Naive thymus-derived CD8-positive, alpha-beta T cell (primary cell): Measurements from ENCODE around the gene PKMYT1. TPM values are rescaled to one million over a fixed set of nuclear protein-coding genes. Genes with fewer than 3 reads are reported as not detected.

Experiments
- ATAC-seq, 2 donors: fragments of 150-1000 bp; cut with Tn5 transposase in 1 of 2; sonication (Bioruptor Pico), chemical (Tn5 transposase) in 1 of 2; 1 replicate in 1 of 2; 2 replicates in 1 of 2; pipeline ENCODE4 v1.10.0; 2021; ENCODE audit warnings: mild to moderate bottlenecking in 2 of 2, moderate library complexity in 2 of 2
- POLR2A ChIA-PET: fragments of 350-600 bp; sonication (Branson Sonifier 250); formaldehyde crosslinking; loops from one replicate; lab custom pipeline; 2021; ENCODE audit warnings: antibody characterized with exemption; lab: Charles Lee
- DNase-seq, 10 donors: peaks; one replicate each; pipeline versions ENCODE4 v3.0.0 to v3.0.0-alpha.2; 2020 to 2022
- H3K27ac Mint-ChIP-seq, 10 donors: one replicate each; pipeline ENCODE4 v1.8.0; 2020 to 2022; ENCODE audit warnings: mild to moderate bottlenecking in 10 of 10, mixed read lengths in 10 of 10, moderate library complexity in 4 of 10, inconsistent platforms in 1 of 10
- H3K27me3 Mint-ChIP-seq, 5 donors: one replicate each; pipeline ENCODE4 v1.8.0; 2021 to 2022; ENCODE audit warnings: mixed read lengths in 5 of 5
- H3K36me3 Mint-ChIP-seq, 3 donors: one replicate each; pipeline ENCODE4 v1.8.0; 2020 to 2022; ENCODE audit warnings: mixed read lengths in 3 of 3, mild to moderate bottlenecking in 2 of 3, inconsistent platforms in 1 of 3
- H3K4me1 Mint-ChIP-seq, 4 donors: one replicate each; pipeline ENCODE4 v1.8.0; 2021 to 2022; ENCODE audit warnings: mixed read lengths in 4 of 4
- H3K4me3 Mint-ChIP-seq, 10 donors: one replicate each; pipeline ENCODE4 v1.8.0; 2020 to 2022; ENCODE audit warnings: mild to moderate bottlenecking in 10 of 10, mixed read lengths in 10 of 10, moderate library complexity in 6 of 10, inconsistent platforms in 1 of 10
- H3K9me3 Mint-ChIP-seq, 9 donors: one replicate each; pipeline ENCODE4 v1.8.0; 2020 to 2022; ENCODE audit warnings: mixed read lengths in 9 of 9, mild to moderate bottlenecking in 3 of 9, inconsistent platforms in 1 of 9, moderate library complexity in 1 of 9
- polyA plus RNA-seq, 3 donors: library from polyadenylated mRNA; unstranded; fragments of 300-500 nt; fragmentation: Illumina TruSeq; gene quantifications; one replicate each; pipeline ENCODE4 v1.2.3, GENCODE V29; 2021
- total RNA-seq, 8 experiments: library from RNA in 2 of 8; stranded (reverse) in 2 of 8; gene quantifications; one replicate each; pipeline ENCODE4 v1.2.3 and lab custom pipeline; 2021 to 2026

Gene PKMYT1
- total RNA-seq (not detected), polyA plus RNA-seq (under 1 TPM in 1 of 3 donors, not detected in 2; 0.37 TPM), total RNA-seq (lab: John Stamatoyannopoulos, UW) (0 to 2.9 (median 0.33) reads per million in 6 experiments)

DNA sequence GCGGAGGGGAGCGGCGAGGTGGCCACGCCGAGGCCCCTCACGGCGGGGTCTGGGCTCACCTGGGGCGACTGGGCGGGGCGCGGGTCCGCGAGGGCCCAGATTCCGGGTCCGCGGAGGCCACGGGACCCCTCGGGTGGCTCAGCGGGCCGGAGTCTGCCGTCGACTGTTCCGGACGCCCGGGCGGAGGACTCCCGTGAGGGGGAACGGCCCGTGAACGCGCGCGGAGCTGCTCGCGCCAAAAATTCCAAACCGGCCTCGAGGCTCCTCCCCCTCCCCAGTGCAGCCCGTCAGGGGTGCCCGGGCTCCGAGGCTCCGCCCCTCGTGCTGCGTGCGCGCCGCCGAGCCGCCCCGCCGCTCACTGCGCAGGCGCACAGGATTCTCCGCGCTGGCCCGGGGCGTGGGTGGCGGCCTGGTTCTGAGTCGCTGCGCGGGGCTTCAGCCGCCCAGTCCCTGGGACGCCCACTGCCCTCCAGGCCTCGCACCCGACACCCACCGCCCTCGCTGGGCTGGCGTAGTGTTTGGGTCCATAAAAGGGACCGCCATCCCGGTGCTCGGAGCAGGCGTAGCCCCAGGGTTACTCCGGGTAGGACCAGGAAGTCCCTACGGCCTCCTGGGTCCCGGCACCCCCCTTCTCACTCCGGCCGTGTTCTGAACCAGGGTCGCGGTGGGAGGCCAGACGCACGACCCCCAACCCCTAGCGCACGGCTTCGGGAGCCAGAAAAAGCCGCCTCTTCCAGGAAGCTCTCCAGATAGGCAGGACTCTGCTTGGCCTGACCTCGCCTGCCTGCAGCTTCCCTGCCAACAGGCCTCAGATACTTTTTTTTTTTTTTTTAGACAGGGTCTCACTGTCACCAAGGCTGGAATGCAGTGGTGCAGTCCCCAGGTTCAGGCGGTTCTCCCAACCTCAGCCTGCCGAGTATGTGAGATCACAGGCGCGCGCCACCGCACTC is at the start of gene PKMYT1:
PKMYT1 (minus strand) TSS at position 220 of the 950 bp plus-strand sequence. CDS start 789 bp downstream, outside the sequence.
- Mint-ChIP-seq H3K4me1 (peaks cover 0 to 25% (median 15%) of the 10 kb centered on the region in 4 donors), H3K27ac (peak within 1 kb of the TSS; percentile 44 to 87 (median 82)), H3K36me3 (no peaks in the 10 kb centered on the region), H3K4me3 (peak within 1 kb of the TSS; percentile 61 to 87 (median 80)), H3K27me3 (peaks cover 0 to 7% (median 0%) of the 10 kb centered on the region in 5 donors), H3K9me3 (no peaks in the 10 kb centered on the region)
- DNase-seq (peak; percentile 89 to 99 (median 95)), ATAC-seq (peak; percentile 91 to 96)
- POLR2A ChIA-PET, result interaction anchor here (0.6 to 1.9 kb wide), 16 partner anchors 9 to 1004 kb away, joined by 3 to 14 read pairs (median 4); partner anchors contain the start of genes KREMEN2, PAQR4, SLX4 and ZNF213

GRCh38 chr16:3029491-3030221 is 49.4 kb upstream of the PKMYT1 start:
- peaks cover 24 to 60% (median 34%) of the 10 kb centered on the region in 5 donors for H3K27me3 Mint-ChIP-seq
- H3K27ac Mint-ChIP-seq, result peak overlapping the region in 3 of 10 donors; percentile 52 to 60 (median 52)
- POLR2A ChIA-PET, result interaction anchor here (1.0 to 15.2 kb wide), 11 partner anchors 8 to 129 kb away, joined by 3 to 170 read pairs (median 4); partner anchors contain the start of genes CLDN9, MMP25, TNFRSF12A and ZNF213
- no peaks in the 10 kb centered on the region for H3K9me3 Mint-ChIP-seq
- peak overlapping the region; percentile 31 to 83 (median 70) for H3K4me3 Mint-ChIP-seq
- peak in 1 of 10 donors; percentile 39 for DNase-seq
- H3K4me1 Mint-ChIP-seq, result peaks cover 11 to 31% (median 30%) of the 10 kb centered on the region in 4 donors
- peaks cover 0 to 16% (median 0%) of the 10 kb centered on the region in 3 donors for H3K36me3 Mint-ChIP-seq
- peak; percentile 30 to 32 for ATAC-seq

DNA sequence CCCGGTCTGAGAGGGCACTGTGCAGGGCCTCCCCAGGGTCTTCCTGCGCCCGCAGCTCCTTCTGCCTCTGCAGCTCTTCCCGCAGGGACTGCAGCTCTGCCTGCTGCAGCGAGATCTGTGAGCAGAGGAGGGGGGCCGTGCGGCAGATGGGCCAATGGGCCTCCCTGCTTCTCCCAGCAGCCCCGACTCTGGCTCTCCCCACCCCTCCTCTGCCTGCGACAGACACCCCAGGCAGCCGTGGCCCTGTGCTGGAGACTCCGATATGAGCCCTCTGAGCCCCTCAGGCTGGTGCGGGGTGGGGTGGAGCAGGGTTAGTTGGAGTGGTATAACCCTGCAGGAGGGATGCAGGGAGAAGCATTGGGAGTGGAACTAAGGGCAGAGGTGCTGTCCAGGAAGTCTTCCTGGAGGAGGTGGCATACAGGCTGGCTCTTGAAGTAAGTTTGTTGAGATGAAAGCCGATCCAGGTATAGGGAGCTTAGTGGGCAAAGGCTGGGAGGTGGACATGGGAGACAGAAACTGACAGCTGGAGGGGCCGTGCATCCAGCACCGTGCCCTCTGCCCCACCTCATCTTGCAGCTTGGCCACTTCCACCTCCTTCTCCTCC is 48.6 kb upstream of the PKMYT1 start:
- Mint-ChIP-seq H3K4me1 (peaks cover 15 to 36% (median 35%) of the 10 kb centered on the region in 4 donors), H3K27ac (no peak overlapping the region), H3K9me3 (no peaks in the 10 kb centered on the region), H3K27me3 (peaks cover 21 to 52% (median 29%) of the 10 kb centered on the region in 5 donors), H3K36me3 (peaks cover 0 to 18% (median 0%) of the 10 kb centered on the region in 3 donors), H3K4me3 (peak overlapping the region in 8 of 10 donors; percentile 24 to 83 (median 42))
- POLR2A ChIA-PET, result interaction anchor here (0.8 to 15.2 kb wide), 13 partner anchors 8 to 130 kb away, joined by 3 to 170 read pairs (median 5); partner anchors contain the start of genes CLDN9, MMP25, TNFRSF12A and ZNF213
- DNase-seq, result no peak
- ATAC-seq, result no peak

DNA sequence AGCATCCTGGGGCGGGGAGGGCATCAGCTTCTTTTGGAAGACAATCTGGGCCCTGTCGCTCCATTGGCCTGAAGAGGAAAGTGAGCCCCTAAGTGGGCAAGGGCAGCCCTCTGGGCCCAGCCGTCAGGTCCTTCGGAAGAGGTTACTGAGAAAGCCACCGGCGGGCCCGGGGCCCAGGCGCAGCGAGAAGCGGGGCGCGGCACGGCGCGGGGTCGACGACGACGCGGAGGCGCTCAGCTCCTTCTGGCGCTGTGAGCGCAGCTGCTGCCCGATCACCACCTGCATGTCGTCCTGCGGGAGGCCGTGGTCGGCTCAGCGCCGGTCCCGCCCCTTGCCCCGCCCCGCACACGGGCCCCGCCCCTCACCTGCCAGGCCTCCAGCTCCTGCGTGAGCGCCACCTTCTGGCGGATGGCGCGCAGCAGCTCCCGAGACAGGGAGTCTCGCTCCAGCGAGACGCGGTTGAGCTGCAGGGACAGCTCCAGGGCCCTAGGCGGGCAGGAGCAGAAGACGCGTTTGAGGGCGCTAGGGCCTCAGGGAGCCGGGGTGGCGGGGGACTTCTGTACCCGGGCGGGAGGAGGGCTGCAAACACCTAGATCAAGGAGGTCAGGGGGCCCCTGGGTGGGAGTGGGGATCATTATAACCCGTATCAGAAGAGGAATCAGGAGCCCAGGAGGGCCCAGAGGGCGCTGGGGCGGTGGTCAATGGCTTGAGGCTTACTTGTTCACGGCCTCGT is 47.9 kb upstream of the PKMYT1 start:
- Mint-ChIP-seq H3K9me3 (no peaks in the 10 kb centered on the region), H3K36me3 (peaks cover 0 to 18% (median 0%) of the 10 kb centered on the region in 3 donors), H3K27me3 (peaks cover 16 to 45% (median 22%) of the 10 kb centered on the region in 5 donors), H3K27ac (peak overlapping the region in 1 of 10 donors; percentile 38), H3K4me1 (peaks cover 14 to 42% (median 42%) of the 10 kb centered on the region in 4 donors), H3K4me3 (peak overlapping the region in 6 of 10 donors; percentile 36 to 75 (median 66))
- POLR2A ChIA-PET, result interaction anchor here (0.7 to 15.2 kb wide), 15 partner anchors 7 to 131 kb away, joined by 3 to 170 read pairs (median 6); partner anchors contain the start of genes CLDN9, MMP25, TNFRSF12A and ZNF213
- ATAC-seq (peak; percentile 31 to 44), DNase-seq (peak; percentile 68 to 95 (median 82))

DNA sequence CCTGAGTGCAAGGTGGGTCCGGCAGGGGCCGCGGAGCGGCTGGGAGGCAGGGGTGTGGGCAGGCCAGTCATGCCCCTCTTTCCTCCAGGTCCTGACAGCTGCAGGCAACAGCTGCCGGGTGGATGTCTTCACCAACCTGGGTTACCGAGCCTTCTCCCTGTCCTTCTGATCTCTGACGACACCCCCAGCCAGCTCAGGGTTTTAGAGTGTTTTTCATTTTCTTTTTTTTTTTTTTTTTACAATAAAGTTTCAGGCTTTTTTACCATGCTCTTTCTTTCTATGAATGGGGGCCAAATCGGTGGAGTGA is 47.2 kb upstream of the PKMYT1 start:
- Mint-ChIP-seq H3K36me3 (peaks cover 0 to 18% (median 0%) of the 10 kb centered on the region in 3 donors), H3K9me3 (no peaks in the 10 kb centered on the region), H3K4me3 (peak overlapping the region in 2 of 10 donors; percentile 30 to 36), H3K4me1 (peaks cover 19 to 49% (median 49%) of the 10 kb centered on the region in 4 donors), H3K27ac (peak overlapping the region in 1 of 10 donors; percentile 49), H3K27me3 (peaks cover 9 to 38% (median 15%) of the 10 kb centered on the region in 5 donors)
- ATAC-seq (no peak), DNase-seq (no peak)
- POLR2A ChIA-PET, result interaction anchor here (0.7 to 15.2 kb wide), 9 partner anchors 11 to 131 kb away, joined by 3 to 170 read pairs (median 6); partner anchors contain the start of genes CLDN9 and ZNF213

DNA sequence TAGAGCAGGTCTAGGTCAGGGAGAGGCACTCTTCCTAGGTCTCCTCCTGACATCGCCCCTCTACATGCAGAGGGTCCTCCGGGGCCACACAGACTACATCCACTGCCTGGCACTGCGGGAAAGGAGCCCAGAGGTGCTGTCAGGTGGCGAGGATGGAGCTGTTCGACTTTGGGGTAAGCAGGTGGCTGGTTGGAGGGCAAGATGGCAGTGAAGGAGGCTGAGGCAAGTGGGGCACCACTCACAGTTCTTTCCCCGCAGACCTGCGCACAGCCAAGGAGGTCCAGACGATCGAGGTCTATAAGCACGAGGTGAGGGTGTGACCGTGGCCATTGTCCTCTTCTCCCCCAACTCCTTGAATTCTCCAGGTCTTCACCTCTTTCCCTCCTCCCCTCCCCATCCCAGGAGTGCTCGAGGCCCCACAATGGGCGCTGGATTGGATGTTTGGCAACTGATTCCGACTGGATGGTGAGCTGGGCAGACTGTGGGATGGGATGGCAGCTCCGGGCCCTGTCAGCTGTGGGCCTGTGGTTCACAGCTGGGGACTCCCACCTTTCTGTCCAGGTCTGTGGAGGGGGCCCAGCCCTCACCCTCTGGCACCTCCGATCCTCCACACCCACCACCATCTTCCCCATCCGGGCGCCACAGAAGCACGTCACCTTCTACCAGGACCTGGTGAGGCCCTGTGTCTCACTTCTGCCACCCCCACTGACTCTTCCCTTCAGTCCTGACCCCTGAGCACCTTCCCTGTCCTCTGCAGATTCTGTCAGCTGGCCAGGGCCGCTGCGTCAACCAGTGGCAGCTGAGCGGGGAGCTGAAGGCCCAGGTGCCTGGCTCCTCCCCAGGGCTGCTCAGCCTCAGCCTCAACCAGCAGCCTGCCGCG is 46.6 kb upstream of the PKMYT1 start:
- peaks cover 22 to 55% (median 55%) of the 10 kb centered on the region in 4 donors for H3K4me1 Mint-ChIP-seq

DNA sequence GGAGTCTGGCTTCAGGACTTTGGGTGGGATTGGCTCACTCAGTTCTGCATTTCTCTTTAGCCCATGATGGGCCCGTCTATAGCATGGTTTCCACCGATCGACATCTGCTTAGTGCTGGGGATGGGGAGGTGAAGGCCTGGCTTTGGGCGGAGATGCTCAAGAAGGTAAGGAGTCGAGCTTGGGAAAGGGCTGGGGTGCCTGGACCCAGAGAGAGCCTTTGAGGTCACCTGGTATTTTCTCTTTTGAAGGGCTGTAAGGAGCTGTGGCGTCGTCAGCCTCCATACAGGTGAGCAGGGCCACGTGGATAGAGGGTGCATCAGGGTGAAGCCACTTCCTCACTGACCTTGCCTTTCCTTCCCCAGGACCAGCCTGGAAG is 45.7 kb upstream of the PKMYT1 start:
- DNase-seq (no peak), ATAC-seq (no peak)
- POLR2A ChIA-PET, result interaction anchor here (0.6 to 15.2 kb wide), 3 partner anchors 18 to 162 kb away, joined by 4 to 170 read pairs (median 4); partner anchors contain the start of gene CLDN9
- no peak overlapping the region for H3K27ac Mint-ChIP-seq
- peak overlapping the region in 1 of 10 donors; percentile 15 for H3K4me3 Mint-ChIP-seq
- H3K9me3 Mint-ChIP-seq, result no peaks in the 10 kb centered on the region
- peaks cover 30 to 64% (median 62%) of the 10 kb centered on the region in 4 donors for H3K4me1 Mint-ChIP-seq
- H3K27me3 Mint-ChIP-seq, result peaks cover 5 to 26% (median 13%) of the 10 kb centered on the region in 5 donors
- H3K36me3 Mint-ChIP-seq, result peaks cover 0 to 18% (median 0%) of the 10 kb centered on the region in 3 donors

More for the DNA sequence above, 46.6 kb upstream of the PKMYT1 start:
- Mint-ChIP-seq H3K27ac (peak overlapping the region in 2 of 10 donors; percentile 43 to 49), H3K27me3 (peaks cover 7 to 32% (median 15%) of the 10 kb centered on the region in 5 donors), H3K36me3 (peaks cover 0 to 18% (median 0%) of the 10 kb centered on the region in 3 donors), H3K4me3 (peak overlapping the region in 3 of 10 donors; percentile 15 to 36 (median 30)), H3K9me3 (no peaks in the 10 kb centered on the region)
- POLR2A ChIA-PET, result interaction anchor here (1.0 to 15.2 kb wide), 6 partner anchors 11 to 131 kb away, joined by 5 to 170 read pairs (median 9); partner anchors contain the start of genes CLDN9 and ZNF213
- no peak for DNase-seq
- no peak for ATAC-seq

- Mint-ChIP-seq H3K4me3 (peak overlapping the region in 4 of 10 donors; percentile 10 to 38 (median 23)), H3K27me3 (peaks cover 5 to 20% (median 13%) of the 10 kb centered on the region in 5 donors), H3K4me1 (peaks cover 30 to 67% (median 65%) of the 10 kb centered on the region in 4 donors), H3K27ac (peak overlapping the region in 1 of 10 donors; percentile 11), H3K36me3 (peaks cover 0 to 18% (median 0%) of the 10 kb centered on the region in 3 donors), H3K9me3 (no peaks in the 10 kb centered on the region)
- ATAC-seq (no peak), DNase-seq (no peak)
- POLR2A ChIA-PET, result interaction anchor here (0.6 to 15.2 kb wide), 5 partner anchors 17 to 162 kb away, joined by 3 to 170 read pairs (median 4); partner anchors contain the start of gene CLDN9
Observed at GRCh38 chr16:3025032-3026002, 45.1 kb upstream of the PKMYT1 start.
